A549 (cell line): ENCODE results near the gene RLN2.

Experiments used
- CHD4 ChIP-seq: fragments of 200-600 bp; sonication (generic); IDR thresholded peaks from 2 replicates; pipeline ENCODE4 v1.6.1; 2016; ENCODE audit warnings: antibody characterized with exemption, mild to moderate bottlenecking, borderline replicate concordance
- CTCF ChIP-seq: fragments of >200 bp; sonication (Bioruptor Twin); formaldehyde crosslinking; IDR thresholded peaks from 3 replicates; pipeline ENCODE4 v1.5.1; 2016
- NPAS2 ChIP-seq: fragments of 250-450 bp; sonication (Bioruptor Pico); IDR thresholded peaks from 2 replicates; pipeline ENCODE4 v1.8.0; 2022; ENCODE audit warnings: mild to moderate bottlenecking, moderate library complexity, borderline replicate concordance
- RAD21 ChIP-seq, 2 experiments: fragments of >200 bp in 1 of 2; sonication (Bioruptor Twin) in 1 of 2; formaldehyde crosslinking in 1 of 2; IDR thresholded peaks in 1 of 2; conservative IDR thresholded peaks in 1 of 2; 2 replicates in 1 of 2; 3 replicates in 1 of 2; pipeline ENCODE4 v1.6.1; 2012 to 2018; ENCODE audit warnings: inconsistent platforms in 1 of 2
- USF2 ChIP-seq: fragments of 450-650 bp; IDR thresholded peaks from 2 replicates; pipeline ENCODE4 v1.6.1; 2014; ENCODE audit warnings: antibody characterized with exemption

GRCh38 chr9:5336688-5337087, 32.2 kb upstream of the RLN2 start:
- TF ChIP-seq CHD4 (no peak), NPAS2 (no peak), RAD21 (conservative IDR thresholded peaks at IDR 0.05 in 1 of 2, IDR thresholded peaks at IDR 0.05 in 1 of 2) (no peak), CTCF (no peak), USF2 (no peak)
